ENCODE measurements around the gene UBE2G1.

Gene UBE2G1

DNA sequence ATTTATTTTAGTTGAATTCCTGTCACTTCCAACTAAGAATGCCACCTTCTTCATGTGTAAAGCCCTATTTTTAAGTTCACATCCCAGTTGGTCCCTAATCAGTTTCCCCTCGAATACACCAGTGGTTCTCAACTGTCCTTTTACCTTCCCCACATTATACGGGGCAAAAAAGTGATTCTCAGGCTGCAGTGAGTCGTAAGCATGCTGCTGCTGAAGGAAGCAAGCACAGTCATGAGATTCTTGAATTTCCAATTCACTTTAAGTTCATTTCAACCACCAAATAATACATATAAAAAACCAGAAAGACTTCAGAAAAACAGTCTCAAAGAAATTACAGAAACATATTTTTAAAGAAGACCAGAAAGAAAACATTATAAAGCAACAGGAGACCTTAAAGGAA, 47.9 kb downstream of the UBE2G1 start:
- Histone ChIP-seq H3K27ac (ENCODE audit: poor library complexity, severe bottlenecking) (peak overlapping the region; percentile 33), H3K4me1 (ENCODE audit: insufficient read depth, poor library complexity, severe bottlenecking) (peaks cover 20% of the 10 kb centered on the region), H3K9me3 (ENCODE audit: severe bottlenecking) (no peaks in the 10 kb centered on the region), H3K27me3 (ENCODE audit: insufficient read depth, poor library complexity, severe bottlenecking) (no peaks in the 10 kb centered on the region), H3K4me3 (ENCODE audit: severe bottlenecking) (no peak overlapping the region), H3K36me3 (ENCODE audit: low read depth) (no peaks in the 10 kb centered on the region)
- DNase-seq (ENCODE audit: low spot score) (no peak), ATAC-seq (ENCODE audit: low read depth) (0 out of 3 replicates have a peak, but pooled peaks have one; percentile 42)
- TF ChIP-seq, protein P1, sequence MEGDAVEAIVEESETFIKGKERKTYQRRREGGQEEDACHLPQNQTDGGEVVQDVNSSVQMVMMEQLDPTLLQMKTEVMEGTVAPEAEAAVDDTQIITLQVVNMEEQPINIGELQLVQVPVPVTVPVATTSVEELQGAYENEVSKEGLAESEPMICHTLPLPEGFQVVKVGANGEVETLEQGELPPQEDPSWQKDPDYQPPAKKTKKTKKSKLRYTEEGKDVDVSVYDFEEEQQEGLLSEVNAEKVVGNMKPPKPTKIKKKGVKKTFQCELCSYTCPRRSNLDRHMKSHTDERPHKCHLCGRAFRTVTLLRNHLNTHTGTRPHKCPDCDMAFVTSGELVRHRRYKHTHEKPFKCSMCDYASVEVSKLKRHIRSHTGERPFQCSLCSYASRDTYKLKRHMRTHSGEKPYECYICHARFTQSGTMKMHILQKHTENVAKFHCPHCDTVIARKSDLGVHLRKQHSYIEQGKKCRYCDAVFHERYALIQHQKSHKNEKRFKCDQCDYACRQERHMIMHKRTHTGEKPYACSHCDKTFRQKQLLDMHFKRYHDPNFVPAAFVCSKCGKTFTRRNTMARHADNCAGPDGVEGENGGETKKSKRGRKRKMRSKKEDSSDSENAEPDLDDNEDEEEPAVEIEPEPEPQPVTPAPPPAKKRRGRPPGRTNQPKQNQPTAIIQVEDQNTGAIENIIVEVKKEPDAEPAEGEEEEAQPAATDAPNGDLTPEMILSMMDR (IDR thresholded peaks at IDR 0.05; ENCODE audit: poor library complexity, severe bottlenecking): no peak

DNA sequence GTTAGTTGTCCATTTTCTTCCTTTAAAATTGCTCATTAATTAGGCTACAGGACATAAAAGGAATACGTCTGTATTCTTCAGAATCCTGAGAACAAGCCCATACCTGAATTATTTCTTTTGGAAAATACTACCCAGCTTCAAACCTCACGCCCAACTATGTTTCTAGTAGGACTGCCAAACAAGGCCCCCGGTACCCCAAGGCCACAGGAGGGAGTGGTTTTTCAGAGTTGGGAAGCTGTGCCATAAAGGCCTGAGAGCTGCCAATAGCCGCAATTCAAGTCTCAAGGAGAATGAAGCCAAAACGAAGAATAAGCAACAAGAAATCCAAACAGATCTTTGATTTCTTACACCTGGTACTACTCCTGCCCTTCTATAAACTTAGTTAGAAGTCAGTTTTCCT, 48.3 kb downstream of the UBE2G1 start:
- no peak overlapping the region for H3K4me3 ChIP-seq (ENCODE audit: severe bottlenecking)
- H3K9me3 ChIP-seq (ENCODE audit: severe bottlenecking): no peaks in the 10 kb centered on the region
- ATAC-seq (ENCODE audit: low read depth): no peak
- no peak for DNase-seq (ENCODE audit: low spot score)
- H3K4me1 ChIP-seq (ENCODE audit: insufficient read depth, poor library complexity, severe bottlenecking): peaks cover 20% of the 10 kb centered on the region
- TF ChIP-seq, protein P1 (IDR thresholded peaks at IDR 0.05; ENCODE audit: poor library complexity, severe bottlenecking): no peak
- peak overlapping the region; percentile 33 for H3K27ac ChIP-seq (ENCODE audit: poor library complexity, severe bottlenecking)
- H3K36me3 ChIP-seq (ENCODE audit: low read depth): no peaks in the 10 kb centered on the region
- H3K27me3 ChIP-seq (ENCODE audit: insufficient read depth, poor library complexity, severe bottlenecking): no peaks in the 10 kb centered on the region

DNA sequence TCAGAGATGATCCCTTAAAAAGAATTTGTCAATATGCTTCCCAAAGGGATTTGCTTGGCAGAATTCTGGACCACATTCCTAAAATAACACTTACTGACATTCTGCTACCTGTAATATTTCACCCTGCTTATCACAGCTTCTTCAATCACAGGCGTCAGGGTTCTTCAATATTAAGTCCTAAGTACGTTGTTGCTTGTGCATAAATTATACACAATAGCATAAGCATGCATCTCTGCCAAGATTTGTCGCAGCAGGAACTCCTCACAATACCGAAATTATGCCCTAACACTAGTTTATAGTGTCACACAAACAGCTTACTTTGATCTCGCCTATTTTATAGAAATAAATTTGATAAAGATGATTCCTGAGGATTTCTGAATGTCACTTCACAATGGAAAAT, 48.9 kb downstream of the UBE2G1 start:
- peaks cover 20% of the 10 kb centered on the region for H3K4me1 ChIP-seq (ENCODE audit: insufficient read depth, poor library complexity, severe bottlenecking)
- no peaks in the 10 kb centered on the region for H3K36me3 ChIP-seq (ENCODE audit: low read depth)
- H3K4me3 ChIP-seq (ENCODE audit: severe bottlenecking): no peak overlapping the region
- ATAC-seq (ENCODE audit: low read depth) (no peak), DNase-seq (ENCODE audit: low spot score) (no peak)
- no peaks in the 10 kb centered on the region for H3K9me3 ChIP-seq (ENCODE audit: severe bottlenecking)
- TF ChIP-seq, protein P1 (IDR thresholded peaks at IDR 0.05; ENCODE audit: poor library complexity, severe bottlenecking): no peak
- peak overlapping the region; percentile 33 for H3K27ac ChIP-seq (ENCODE audit: poor library complexity, severe bottlenecking)
- H3K27me3 ChIP-seq (ENCODE audit: insufficient read depth, poor library complexity, severe bottlenecking): no peaks in the 10 kb centered on the region

DNA sequence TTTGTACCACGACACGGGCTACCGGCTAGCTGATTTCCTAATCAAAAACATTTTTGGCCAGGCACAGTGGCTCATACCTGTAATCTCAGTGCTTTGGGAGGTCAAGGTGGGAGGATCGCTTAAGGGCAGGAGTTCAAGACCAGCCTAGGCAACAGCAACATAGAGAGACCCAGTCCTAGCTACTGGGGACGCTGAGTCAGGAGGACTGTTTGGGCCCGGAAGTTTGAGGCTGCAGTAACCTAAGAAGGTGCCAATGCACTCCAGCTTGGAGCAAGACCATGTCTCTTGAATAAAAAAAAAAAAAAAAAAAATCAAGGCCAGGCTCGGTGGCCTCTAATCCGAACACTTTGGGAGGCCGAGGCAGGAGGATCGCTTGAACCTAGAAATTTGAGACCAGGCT, 49.8 kb downstream of the UBE2G1 start:
- TF ChIP-seq, protein P1 (IDR thresholded peaks at IDR 0.05; ENCODE audit: poor library complexity, severe bottlenecking): no peak
- Histone ChIP-seq H3K27ac (ENCODE audit: poor library complexity, severe bottlenecking) (no peak overlapping the region), H3K9me3 (ENCODE audit: severe bottlenecking) (no peaks in the 10 kb centered on the region), H3K36me3 (ENCODE audit: low read depth) (no peaks in the 10 kb centered on the region; the same call in 1 of the 2 replicates), H3K27me3 (ENCODE audit: insufficient read depth, poor library complexity, severe bottlenecking) (no peaks in the 10 kb centered on the region), H3K4me1 (ENCODE audit: insufficient read depth, poor library complexity, severe bottlenecking) (peaks cover 20% of the 10 kb centered on the region), H3K4me3 (ENCODE audit: severe bottlenecking) (no peak overlapping the region)
- ATAC-seq (ENCODE audit: low read depth) (no peak), DNase-seq (ENCODE audit: low spot score) (no peak)

DNA sequence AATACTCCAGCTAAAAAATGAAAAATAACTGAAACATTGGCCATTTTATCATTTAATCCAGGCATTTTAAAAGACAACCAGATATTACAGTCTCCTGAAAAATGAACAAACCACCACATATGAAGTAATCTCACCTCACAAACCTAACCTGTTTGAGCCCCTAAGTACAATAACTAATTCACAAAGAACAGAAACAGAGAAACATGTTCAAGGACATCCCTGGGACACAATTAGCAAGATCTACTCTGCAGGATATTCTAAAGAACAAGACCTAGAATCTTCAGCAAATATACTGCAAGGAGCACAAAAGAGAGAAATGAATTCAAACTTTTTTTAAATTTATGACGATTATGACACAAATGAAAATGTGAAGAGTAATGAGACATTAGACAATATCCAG, 51.9 kb downstream of the UBE2G1 start:
- Histone ChIP-seq H3K27me3 (ENCODE audit: insufficient read depth, poor library complexity, severe bottlenecking) (no peaks in the 10 kb centered on the region), H3K9me3 (ENCODE audit: severe bottlenecking) (no peaks in the 10 kb centered on the region), H3K36me3 (ENCODE audit: low read depth) (no peaks in the 10 kb centered on the region; the same call in 1 of the 2 replicates), H3K27ac (ENCODE audit: poor library complexity, severe bottlenecking) (no peak overlapping the region), H3K4me1 (ENCODE audit: insufficient read depth, poor library complexity, severe bottlenecking) (peaks cover 14% of the 10 kb centered on the region), H3K4me3 (ENCODE audit: severe bottlenecking) (no peak overlapping the region)
- TF ChIP-seq, protein P1 (IDR thresholded peaks at IDR 0.05; ENCODE audit: poor library complexity, severe bottlenecking): no peak
- no peak for ATAC-seq (ENCODE audit: low read depth)
- no peak for DNase-seq (ENCODE audit: low spot score)

Measured in RWPE2 (cell line).